GM21825 (cell line): Measurements from ENCODE around the gene TFDP2.
"Not testable (repeated sequence)": the region's sequence is repeated elsewhere in the genome, so short reads cannot be mapped to it uniquely, and the experiment has no call there.

ENCODE experiments used
- ATAC-seq: cut with Tn5 transposase; IDR thresholded peaks from one replicate; pipeline ENCODE4 v1.9.1; 2021; ENCODE audit warnings: mild to moderate bottlenecking, moderate library complexity; ENCODE audit not compliant: unreplicated experiment

The TFDP2 gene

DNA sequence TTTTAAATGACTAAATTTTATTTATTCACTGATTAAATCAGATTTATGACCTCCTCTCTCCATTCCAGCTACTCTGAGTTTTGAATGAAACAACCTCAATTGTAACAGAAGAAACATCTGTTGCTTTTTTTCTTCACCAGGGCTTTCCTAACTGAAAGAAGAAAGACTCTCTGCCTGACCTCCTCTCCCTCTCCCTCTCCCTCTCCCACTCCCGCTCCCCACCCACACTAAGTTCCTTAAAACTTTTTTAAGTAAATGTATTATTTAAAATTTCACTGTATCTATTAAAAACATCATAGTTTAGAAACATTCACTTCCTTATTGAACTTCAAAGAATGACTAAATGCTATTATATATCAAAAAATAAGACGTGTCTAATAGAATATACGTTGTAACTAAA lies 122.0 kb downstream of the TFDP2 start:
- no peak for ATAC-seq

DNA sequence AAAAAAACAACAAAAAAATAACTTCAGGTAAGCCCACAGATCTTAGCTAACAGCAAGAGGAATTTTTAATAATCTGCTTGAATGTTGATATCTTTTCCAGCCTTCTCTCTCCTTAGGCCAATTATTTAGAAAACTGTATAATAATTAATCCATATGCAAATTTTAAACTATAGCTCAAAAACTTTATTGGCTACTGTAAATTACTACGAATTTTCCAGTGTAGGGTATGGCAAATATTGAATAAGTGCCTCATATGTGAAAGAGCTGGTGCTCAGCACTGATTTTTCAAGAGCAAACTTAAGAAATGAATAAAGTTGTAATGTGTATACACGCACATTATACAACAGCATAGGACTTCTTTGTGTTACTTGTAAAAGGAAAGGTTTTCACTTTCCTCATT lies 123.0 kb downstream of the TFDP2 start:
- no peak for ATAC-seq

DNA sequence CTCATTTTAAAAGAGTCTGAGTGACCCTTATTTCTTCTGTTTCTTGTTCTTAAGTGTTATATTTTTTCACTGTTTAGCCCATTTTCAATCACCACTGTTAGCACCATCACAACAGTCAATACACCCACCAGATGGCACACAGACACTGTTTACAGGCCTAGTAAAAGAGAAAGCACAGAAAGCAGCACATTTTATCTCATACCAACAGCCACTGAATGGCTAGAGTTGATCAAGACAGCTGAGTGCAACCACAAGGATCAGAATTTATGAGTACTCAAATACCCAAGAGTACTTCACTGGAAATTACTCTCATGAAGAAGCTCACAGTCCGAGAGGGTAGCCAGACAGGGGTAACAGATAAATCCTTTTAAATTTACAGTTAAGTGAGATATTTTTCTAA lies 127.0 kb downstream of the TFDP2 start:
- ATAC-seq: peak; percentile 73

DNA sequence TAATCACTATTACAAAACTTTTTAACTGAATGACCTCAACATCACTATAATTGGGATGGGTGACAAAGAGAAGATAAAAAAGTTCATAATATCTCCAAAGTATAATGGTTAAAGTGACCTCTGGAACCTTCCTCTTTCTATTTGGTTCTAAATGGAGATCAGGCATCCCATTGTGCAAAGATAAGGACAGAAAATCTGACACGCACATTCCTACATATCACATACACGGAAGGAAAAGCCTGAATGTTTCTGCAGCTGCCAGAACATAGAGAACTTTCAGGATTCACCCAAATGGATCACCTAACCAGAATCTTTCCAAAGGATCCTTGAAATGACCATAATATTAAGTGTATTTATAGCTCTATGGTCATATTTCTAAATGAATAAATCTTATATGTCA lies 128.2 kb downstream of the TFDP2 start:
- no peak for ATAC-seq

DNA sequence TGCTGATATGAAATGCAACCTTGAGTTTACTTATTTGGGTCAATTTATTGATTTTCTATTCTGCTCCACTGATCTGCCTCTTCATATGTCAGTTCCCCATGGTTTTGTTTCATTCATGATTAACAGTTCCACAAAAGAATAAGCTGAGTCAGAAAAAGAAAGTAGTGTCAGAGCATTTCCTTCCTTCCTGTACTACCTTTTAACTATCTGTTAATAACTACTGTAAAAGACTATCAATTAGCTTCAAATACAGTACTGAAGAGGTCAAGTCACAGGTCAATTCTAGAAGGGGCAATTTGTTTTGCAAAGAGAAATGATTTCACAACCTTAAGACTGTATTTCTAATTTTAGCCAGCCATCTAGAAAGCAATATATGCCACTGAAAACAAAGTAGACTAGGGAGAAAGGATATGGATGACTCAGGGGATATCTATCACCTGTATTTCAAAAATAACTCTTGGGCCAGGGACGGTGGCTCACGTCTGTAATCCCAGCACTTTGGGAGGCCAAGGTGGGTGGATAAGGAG lies 129.5 kb downstream of the TFDP2 start:
- peak; percentile 78 for ATAC-seq

DNA sequence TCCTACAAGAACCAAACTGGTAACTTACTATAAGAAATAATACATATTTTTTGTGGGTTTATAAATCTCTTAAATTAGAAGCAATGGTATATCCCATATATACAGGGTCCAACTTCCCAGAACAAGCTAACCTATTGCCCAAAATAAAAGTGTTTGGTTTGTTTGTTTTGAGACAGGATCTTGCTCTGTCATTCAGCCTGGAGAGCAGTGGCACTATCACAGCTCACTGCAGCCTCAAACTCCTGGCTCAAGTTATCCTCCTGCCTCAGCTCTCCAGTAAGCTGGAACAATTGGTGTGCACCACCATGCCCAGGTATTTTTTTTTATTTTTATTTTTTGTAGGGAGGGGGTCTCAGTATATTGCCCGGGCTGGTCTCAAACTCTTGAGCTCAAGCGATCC lies 135.4 kb downstream of the TFDP2 start:
- ATAC-seq: no peak

DNA sequence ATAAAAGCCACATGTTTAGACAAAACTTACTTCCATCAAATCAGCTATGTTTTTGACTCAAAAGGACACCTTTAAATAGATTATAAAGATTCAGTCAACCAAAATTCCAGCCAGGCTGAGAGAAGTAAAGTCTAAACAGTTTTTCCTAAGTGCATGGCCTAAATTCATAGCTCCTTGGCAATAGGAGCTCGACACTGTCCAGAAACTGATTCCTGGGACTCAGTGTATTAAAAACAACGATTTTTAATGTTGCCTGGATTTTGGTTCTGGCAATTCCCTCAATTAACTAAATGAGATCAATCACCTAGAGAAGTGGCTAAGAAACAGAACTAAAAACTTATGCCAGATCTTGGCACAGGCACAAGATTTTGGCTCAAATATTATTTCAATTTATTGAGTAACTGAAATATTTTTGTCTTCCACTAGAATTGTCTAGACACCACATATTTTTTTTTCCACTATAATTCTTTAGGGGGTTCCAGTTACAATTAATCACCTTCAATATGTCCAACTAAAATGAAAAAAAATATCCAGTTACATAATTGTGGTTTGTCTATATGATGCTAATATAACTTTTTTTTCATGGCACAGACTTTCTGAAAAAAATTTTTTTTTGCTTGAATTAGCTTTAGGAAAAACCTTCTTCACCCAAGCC lies 135.9 kb downstream of the TFDP2 start:
- no peak for ATAC-seq

DNA sequence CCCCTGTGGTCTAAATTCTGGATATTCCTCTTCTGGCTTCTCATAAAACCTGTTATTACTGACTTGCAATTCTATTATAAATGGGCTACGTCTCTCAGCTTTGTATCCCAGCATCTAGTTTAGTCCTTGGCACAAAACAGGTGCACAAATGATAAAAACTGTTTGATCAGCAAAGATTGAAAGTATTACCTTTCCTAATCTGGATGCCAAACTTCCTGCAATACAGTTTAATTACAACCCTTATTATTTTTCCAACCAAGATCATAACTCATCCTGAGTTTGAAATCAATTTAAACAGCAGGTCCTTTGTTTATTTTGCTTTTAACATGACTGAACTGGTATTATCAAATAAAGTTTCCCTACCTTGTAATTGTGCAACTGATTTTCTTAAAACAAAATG lies 140.3 kb downstream of the TFDP2 start:
- ATAC-seq: no peak

DNA sequence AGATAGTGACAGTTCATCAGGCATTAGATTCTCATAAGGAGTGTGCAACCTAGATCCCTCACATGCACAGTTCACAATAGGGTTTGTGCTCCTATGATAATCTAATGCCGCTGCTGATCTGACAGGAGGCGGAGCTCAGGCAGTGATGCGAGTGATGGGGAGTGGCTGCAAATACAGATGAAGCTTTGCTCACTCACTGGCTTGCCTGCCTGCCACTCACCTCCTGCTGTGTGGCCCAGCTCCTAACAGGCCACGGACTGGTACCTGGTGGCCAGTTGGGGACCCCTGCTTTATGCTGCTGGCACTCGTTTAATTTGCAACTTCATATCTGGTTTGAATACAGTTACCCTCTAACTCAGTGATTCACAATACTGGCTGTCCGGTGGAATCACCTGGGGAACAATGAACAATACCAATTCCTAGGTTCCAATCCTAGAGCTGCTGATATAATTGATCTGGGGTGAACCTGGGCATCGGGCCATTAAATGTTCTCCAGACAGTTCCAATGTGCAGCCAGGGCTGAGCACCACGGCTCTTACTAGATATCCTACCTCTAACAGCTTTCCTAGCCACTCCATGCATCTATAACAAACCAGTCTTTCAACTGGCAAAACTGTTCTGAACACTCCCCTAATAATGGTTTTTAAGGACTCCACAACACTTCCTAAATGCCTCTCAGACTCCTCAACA lies 141.5 kb downstream of the TFDP2 start:
- ATAC-seq: no peak

DNA sequence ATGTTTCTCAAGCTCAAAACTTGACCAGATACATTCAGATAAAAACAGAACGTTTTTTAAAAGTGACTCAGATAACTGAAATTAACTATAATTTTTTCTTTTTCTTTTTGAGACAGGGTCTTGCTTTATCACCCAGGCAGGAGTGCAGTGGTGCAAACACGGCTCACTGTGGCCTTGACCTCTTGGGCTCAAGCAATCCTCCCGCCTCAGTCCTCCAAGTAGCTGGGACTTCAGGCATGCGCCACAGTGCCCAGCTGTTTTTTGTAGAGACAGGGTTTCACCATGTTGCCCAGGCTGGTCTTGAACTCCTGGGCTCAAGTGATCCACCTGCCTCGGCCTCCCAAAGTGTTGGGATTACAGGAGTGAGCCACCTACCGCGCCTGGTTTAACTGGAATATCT lies 144.4 kb downstream of the TFDP2 start:
- ATAC-seq: not testable (repeated sequence)

DNA sequence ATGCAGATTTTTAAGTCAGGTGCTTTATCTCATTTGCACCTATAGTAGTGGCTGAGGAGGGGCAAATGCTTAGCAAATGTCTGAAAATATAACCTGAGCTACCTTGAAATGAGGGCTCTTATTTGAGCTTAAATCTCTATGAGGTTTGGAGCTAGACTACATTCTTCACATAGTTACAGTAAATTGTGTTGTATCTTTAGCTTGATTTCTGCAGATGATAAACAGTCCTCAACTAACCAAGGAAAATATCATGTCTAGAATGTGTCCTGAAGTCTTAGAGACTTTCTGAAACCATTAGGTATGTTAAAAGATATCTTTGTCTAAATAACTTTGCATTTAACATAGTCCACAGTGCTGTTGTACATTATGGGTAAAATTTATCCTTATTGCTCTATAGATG lies 145.3 kb downstream of the TFDP2 start:
- ATAC-seq: no peak

DNA sequence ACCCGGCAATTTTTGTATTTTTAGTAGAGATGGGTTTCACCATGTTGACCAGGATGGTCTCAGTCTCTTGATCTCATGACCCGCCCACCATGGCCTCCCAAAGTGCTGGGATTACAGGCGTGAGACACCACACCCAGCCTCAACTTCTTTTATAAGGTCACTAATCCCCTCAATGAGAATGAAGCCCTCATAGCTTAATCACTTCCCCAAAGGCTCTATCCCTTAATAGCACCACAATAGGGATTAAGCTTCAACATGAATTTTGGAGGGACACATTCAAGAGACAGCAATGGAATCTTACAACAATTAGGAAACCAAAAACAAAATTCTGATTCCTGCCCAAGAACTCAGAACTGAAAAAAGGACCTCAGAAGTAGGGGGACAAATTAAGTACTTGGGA lies 146.1 kb downstream of the TFDP2 start:
- no peak for ATAC-seq

DNA sequence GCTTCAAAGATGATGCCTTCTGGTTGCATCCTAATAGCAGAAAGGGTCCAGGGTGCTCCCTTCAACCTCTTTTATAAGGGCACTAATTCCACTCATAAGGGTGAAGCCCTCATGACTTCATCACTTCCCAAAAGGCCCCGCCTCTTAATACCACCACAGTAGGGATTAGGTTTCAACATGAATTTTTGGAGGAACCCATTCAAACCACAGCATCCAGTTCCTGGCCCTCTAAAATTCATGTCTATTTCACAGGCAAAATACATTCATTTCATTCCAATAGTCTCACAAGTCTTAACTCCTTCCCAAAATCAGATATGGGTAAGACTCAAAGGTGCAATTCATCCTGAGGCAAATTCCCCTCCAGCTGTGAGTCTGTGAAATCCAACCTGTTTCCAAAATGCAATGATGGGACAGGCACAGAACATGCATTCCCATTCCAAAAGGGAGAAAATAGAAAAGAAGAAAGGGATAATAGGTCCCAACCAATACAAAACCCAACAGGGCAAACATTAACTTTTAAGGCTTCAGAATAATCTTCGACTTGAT lies 148.9 kb downstream of the TFDP2 start:
- no peak for ATAC-seq

DNA sequence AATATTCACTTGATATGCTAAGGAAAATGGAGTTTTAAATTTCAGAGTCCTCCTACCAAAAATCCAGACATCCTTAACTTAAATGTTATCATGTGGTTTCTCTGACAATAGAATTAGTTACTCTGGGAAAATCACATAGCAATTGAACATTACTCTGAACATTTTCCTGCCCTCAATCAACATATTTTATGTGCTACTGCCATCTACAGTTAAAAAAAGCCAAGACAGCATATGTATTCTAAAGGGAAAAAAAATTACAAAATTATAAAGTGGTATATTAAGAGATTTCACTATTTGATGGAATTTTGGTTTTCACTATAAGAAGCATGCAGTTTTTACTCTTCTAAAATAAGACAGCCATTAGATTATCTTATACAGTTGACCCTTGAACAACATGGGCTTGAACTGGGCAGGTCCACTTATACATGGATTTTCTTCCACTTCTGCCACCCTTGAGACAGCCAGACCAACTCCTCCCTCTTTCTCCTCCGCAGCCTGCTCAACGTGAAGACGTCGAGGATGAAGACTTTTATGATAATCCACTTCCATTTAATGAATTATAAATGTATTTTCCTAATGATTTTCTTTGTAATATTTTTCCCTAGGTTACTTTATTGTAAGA lies 150.6 kb downstream of the TFDP2 start:
- ATAC-seq: no peak

DNA sequence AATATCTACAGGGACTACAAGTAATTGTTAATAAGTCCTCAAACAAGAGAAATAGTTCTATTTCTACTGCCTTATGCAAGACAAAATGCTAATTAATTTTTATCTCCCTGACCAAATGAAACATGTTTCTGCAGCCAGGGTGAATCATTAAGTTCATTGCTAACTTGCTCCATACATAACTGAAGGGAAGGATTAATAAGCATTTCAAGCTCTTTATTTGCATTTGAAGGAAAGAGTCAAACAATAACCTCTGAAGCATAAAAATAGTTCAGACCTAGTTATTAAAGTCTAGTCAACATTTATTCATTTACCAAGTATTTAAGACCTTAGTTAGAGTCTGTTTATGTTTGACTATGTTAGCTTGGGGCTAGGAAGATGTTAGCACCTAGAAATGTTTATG lies 152.9 kb downstream of the TFDP2 start:
- ATAC-seq: peak; percentile 41

DNA sequence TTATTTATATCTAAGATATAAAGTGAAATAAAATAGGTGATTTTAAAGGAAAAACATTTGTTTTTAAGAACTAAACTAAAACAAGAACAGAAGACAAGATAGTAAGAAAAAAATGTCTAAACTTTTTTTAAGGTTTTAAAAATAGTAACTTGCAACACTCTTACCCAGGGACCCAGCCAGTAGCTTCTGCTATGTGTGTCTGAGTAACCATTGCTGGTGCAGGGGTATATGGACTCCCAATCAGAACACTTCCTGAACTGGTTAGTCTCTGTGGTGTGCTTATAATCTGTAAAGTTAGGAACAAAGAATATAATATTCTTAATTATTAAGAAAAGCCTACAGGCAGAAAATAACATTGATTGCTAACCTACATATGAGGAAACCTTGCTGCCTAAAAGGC lies 154.5 kb downstream of the TFDP2 start:
- no peak for ATAC-seq

DNA sequence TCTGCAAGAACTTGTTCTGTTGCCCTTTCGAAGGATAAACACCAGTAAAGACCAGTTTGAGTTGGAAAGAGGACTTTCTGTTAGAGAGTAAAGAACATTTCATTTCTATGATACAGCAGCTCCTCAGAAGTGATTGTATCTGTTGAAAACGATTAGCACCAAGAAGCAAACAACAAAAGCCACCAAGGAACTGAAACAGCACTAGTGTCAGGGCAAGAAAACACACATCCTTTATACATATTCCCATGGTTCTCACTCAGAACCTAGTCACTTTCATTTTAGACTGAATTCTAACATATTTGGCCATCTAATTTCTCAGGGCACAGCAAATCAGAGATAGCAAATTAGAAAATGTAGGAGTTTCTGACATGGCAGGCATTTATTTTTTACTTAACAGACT lies 156.8 kb downstream of the TFDP2 start:
- ATAC-seq: peak; percentile 63

DNA sequence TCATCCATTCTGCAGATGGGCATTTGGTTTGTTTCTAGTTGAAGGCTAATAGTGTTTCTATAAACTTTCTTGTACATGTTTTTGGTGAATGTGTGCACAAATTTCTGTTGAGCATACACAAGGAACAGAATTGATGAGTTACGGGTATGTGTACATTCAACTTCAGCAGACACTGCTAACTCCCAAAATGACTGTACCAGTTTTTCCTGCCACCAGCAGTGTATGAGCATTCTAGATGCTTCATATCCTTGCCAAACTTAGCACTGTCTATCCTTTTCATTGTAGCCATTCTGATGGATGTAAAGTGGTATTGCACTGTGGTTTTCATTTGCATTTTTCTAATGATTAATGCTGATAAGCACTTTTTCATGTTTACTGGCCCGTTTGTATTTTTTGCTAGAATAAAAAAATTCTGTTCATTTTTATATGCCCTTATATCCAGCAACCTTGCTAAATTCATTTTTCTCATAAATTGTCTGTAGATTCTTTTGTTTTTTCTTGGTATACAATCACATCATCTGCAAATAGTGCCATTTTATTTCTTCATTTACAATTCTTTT lies 162.7 kb downstream of the TFDP2 start:
- no peak for ATAC-seq

DNA sequence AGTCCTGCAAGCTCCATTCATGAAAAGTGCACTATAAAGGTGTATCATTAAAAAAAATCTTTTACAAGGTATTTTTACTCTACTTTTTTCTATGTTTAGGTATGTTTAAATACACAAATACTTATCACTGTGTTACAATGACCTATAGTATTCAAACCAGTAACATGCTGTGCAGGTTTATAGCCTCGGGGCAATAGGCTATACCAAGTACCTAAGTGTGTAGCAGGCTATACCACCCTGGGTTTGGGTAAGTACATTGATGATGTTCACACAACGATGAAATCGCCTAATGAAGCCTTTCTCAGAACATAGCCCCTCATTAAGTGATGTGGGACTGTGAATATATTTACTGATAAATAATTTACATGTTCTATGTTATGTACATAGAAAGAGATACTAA lies 168.3 kb downstream of the TFDP2 start:
- no peak for ATAC-seq

DNA sequence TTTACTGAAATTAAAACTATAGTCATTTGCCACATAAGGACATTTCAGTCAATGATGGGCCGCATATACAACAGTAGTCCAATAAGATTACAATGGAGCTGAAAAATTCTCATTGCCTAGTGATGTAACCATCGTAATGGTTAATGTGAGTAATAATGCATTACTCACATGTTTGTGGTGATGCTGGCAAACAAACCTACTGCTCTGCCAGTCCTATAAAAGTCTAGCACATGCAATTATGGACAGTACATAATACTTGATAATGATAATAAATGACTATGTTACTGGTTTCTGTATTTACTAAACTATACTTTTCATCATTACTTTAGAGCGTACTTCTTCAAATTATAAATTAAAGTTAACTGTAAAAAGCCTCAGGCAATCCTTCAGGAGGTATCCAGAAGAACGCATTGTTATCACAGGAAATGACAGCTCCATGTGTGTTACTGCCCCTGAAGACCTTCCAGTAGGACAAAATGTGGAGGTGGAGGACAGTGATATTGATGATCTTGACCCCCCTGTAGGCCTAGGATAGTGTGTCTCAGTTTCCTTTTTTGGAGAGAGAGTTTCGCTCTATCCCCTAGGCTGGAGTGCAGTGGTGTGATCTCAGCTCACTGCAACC lies 170.2 kb downstream of the TFDP2 start:
- no peak for ATAC-seq

DNA sequence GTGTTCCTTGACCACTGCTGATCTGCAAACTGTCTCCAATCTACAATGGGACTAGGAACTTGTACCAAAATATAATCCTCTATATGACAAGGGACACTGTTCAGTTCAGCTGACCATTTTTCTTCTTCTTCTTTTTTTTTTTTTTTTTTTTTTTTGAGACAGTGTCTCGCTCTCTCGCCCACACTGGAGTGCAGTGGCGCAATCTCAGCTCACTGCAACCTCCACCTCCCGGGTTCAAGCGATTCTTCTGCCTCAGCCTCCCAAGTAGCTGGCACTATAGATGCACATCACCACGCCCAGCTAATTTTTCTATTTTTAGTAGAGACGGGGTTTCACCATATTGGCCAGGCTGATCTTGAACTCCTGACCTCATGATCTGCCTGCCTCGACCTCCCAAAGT lies 174.6 kb downstream of the TFDP2 start:
- not testable (repeated sequence) for ATAC-seq
